Measurements from ENCODE around the gene STX4.

Gene STX4

DNA sequence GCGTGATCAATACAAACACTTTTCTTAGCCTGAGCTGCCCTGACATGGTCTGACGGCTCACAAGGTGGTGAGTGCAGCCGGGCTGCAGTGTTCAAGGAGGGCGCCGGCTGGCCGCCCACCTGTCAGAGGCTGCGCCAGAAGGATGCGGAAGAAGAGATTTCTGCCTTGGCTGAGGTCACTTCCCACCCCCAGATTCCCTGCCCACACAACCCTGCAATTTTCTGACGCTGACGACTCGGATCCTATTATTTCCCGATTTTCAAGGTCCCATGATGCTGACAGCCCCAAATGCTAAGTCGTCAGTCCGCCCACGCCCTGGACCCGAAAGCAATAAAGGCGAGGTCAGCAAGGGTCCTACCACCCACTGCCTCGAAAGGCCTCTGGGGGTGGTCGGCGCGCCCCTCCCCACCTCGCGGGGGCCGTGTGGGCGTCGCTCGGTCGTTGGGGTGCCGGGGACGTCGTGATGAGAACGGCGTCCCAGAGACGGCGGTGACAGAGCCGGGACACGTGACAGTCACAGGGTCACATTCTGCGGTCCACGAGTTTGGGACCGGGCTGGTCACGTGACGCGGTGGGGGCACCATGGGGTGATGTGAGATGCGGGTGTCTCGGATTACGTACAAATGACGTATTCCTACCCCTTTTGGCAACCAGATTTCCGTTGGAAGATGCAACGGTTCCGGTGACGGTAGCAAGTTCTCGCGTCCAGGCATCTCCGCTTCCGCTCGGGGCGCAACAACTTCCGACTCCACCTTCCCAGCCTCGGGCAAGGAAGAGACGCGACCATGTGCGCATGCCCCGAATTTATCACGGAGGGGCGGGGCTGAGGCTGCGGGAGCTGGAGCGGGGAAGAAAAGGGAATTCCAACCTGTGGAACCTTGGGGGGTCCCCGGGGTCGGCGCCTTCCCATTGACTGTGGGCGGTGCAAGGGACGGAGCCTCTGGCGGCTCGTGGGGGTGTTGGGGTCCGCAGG lies at the start of gene STX4:
TSS of gene STX4 (plus strand) at position 823 of the 973 bp plus-strand sequence. CDS start 248 bp downstream, outside the sequence.
- DNase-seq, result peak; percentile 95 to 100 (median 98)
- intact Hi-C loops (cut with DNase I), result loop anchor here (5.0 to 10.0 kb wide), 2 partner anchors 39 to 48 kb away; partner anchors contain the start of genes HSD3B7, ZNF646 and ZNF668

DNA sequence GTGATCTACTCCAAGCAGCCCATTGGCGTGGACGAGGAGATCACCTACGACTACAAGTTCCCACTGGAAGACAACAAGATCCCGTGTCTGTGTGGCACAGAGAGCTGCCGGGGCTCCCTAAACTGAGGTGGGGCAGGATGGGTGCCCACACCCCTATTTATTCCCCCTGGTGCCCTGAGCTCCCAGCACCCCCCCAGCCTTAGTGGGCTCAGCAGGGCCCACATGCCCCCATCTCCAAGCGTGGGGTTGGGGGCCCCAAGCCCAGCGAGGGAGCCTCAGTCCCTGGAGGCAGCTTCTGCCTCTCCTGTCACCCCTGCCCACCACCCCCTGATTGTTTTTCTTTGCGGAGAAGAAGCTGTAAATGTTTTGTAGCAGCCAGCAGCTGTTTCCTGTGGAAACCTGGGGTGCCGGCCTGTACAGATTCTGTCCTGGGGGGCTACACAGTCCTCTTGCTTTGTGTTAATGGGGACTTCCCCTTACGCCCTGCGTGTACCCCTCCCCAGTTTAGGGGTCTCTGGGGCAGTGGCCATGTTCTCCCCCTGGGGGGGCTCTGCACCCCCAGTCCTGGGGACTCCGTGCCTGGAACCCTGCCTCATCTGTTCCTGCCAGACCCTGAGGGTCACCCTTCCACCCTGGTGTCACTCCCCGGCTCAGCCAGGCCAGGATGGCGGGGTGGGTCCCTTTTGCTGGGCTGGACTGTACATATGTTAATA lies 49.3 kb upstream of the STX4 start:
- intact Hi-C loops (cut with DNase I), result loop anchor here (10.0 kb wide), 3 partner anchors 51 to 881 kb away; partner anchors contain the start of genes STX4 and VKORC1
- DNase-seq, result no peak

GRCh38 chr16:30984669-30985400 lies 48.5 kb upstream of the STX4 start, which contains the start of gene HSD3B7:
Gene HSD3B7 (plus strand): TSS chr16:30985207. CDS start chr16:30985659, 452 bp downstream.
- intact Hi-C loops (cut with DNase I), result loop anchor here (5.0 to 10.0 kb wide), 4 partner anchors 50 to 880 kb away; partner anchors contain the start of genes STX4, VKORC1 and ZNF843
- peak; percentile 69 to 94 (median 87) for DNase-seq

DNA sequence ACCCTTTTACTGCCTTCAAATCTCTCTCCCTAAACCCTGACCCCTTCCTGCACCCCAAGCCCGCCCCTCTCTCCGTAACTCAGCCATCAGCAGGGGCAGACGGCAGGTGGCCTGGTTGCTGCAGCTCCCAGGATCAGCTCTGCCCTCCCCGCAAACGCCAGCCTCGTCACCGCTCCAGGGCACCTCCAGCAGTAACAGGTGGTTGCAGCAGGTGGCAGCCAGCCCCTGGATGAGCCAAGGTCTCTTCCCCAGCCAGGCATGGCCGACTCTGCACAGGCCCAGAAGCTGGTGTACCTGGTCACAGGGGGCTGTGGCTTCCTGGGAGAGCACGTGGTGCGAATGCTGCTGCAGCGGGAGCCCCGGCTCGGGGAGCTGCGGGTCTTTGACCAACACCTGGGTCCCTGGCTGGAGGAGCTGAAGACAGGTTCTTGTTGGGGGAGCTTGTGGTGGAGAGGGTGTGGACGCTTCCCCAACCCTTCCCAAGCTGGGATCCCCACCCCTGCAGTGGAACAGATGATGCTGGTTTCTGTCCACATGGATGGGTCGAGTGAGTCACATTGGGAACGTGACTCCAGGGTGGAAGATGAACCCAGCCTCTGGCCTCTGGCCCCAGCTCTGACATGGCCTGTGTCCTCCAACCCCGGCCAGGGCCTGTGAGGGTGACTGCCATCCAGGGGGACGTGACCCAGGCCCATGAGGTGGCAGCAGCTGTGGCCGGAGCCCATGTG lies 47.8 kb upstream of the STX4 start:
- intact Hi-C loops (cut with DNase I), result loop anchor here (5.0 to 10.0 kb wide), 4 partner anchors 49 to 879 kb away; partner anchors contain the start of genes STX4, VKORC1 and ZNF843
- DNase-seq, result no peak

GRCh38 chr16:30986129-30986991 lies 47.0 kb upstream of the STX4 start:
- intact Hi-C loops (cut with DNase I), result loop anchor here (5.0 to 10.0 kb wide), 4 partner anchors 48 to 878 kb away; partner anchors contain the start of genes STX4, VKORC1 and ZNF843
- no peak for DNase-seq

GRCh38 chr16:30987581-30988190 lies 45.7 kb upstream of the STX4 start:
- intact Hi-C loops (cut with DNase I), result loop anchor here (5.0 to 10.0 kb wide), 4 partner anchors 47 to 877 kb away; partner anchors contain the start of genes STX4, VKORC1 and ZNF843
- DNase-seq, result no peak

GRCh38 chr16:30989469-30990047 lies 43.8 kb upstream of the STX4 start:
- intact Hi-C loops (cut with DNase I), result loop anchor here (5.0 to 10.0 kb wide), 4 partner anchors 45 to 875 kb away; partner anchors contain the start of genes STX4, VKORC1 and ZNF843
- DNase-seq, result no peak

DNA sequence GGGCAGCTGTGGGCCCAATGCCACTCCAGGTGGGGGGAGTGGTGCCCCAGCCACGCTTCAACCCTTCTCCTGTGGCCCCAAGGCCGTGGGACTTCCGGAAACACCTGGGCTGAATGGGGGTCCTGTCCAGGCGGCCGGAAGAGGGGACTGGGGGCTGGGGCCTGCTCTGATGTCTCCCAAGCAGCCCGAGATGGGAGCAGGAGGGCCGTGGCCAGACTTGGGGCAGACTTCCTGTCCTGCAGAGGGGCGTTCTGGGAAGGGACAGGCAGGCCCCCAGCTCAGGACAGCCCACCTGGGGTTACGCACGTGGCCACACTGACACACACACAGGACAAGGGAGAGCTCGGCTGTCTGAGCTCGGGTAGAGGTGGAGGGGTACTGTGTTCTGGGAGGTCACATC lies 43.3 kb upstream of the STX4 start:
- intact Hi-C loops (cut with DNase I), result no loop called here
- DNase-seq, result no peak

DNA sequence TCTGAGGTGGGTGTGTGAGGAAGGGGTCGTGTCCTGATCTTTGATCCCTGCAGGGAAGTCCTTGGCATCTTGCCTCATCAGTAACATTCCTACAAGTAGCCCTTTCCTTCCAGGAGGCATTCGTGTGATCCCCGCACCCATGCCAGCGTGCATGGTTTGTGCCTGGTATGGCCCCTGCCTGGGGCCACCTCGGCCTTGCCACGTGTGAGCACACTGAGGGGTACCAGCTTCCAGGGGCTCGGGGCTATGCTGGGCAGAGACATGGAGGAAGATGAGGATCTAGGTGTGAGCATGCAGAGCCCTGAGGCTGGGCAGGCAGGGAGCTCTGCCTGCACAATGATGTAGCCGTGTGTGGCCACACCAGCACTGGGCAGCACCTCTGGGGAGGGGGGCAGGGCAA lies 42.3 kb upstream of the STX4 start:
- DNase-seq, result no peak
- intact Hi-C loops (cut with DNase I), result no loop called here

- DNase-seq, result no peak
- intact Hi-C loops (cut with DNase I), result no loop called here
Measured at GRCh38 chr16:30992276-30992780, 41.0 kb upstream of the STX4 start.

GRCh38 chr16:30992931-30993816 lies 40.2 kb upstream of the STX4 start:
- intact Hi-C loops (cut with DNase I), result no loop called here
- no peak for DNase-seq

DNA sequence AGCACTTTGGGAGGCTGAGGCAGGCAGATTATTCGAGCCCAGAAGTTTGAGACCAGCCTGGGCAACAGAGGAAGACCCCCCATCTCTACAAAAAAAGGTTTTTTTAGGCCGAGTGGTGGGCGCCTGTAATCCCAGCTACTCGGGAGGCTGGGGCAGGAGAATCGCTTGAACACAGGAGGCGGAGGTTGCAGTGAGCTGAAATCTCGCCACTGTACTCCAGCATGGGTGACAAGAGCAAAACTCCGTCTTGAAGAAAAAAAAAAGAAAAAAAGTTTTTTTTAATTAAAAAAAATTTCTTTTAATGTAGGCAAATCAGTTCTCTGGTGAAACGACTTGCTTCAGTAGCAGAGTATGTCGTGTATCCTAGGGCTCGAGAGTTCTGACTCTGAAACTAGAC lies 37.4 kb upstream of the STX4 start:
- DNase-seq, result no peak
- intact Hi-C loops (cut with DNase I), result no loop called here

GRCh38 chr16:30996324-30996984 lies 36.9 kb upstream of the STX4 start:
- intact Hi-C loops (cut with DNase I), result no loop called here
- no peak for DNase-seq

DNA sequence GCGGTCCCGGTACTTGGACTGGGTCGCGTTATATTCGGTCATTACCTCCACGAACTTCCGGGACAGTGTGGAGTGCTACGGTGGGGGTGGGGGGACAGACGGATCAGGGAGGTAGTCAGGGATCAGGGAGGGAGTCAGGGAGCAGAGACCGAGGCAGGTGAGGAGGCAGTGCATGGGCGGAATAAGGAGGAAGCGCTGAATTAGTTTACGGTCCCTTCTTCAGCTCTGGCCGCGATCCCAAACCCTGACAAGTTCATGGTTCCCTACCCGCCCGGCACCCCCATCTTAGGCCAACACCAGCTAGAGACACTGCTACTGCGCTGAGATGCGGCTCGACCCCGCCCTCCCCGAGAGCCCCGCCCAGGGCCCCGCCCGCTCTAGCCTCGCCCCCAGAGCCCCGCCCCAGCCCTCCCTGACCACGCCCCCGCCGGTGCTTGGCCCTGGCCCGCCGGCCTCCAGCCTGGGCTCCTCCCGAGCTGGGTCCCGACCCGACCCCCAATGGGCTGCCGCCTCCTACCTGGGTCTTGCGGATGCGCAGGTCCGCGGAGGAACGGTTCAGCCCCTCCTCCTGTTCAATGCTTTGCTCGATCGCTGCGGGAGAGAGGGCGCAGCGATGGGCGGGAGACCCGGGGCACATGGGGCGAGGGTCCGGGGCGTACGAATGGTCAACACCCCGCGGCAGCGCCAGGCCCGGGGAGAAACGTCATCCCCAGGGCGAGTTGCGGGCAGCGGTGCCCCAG lies 36.2 kb upstream of the STX4 start:
- intact Hi-C loops (cut with DNase I), result no loop called here
- DNase-seq, result peak in 33 of 42 donors; percentile 23 to 76 (median 51)

Data from head of caudate nucleus (tissue), 42 donors.